Hepatocyte (in vitro differentiated cells): Measurements from ENCODE around the gene CYLD. TPM values are rescaled to one million over a fixed set of nuclear protein-coding genes. Genes with fewer than 3 reads are reported as not detected.

Source experiments
- DNase-seq: peaks from one replicate; pipeline ENCODE4 v3.0.0-alpha.2; 2016; ENCODE audit warnings: low spot score
- H2AFZ ChIP-seq: fragments of 200-600 bp; sonication (generic); 2 replicates; pipeline ENCODE4 v1.6.0; 2016; ENCODE audit warnings: antibody characterized with exemption, mild to moderate bottlenecking
- H3K27ac ChIP-seq: fragments of 200-600 bp; sonication (generic); 2 replicates; pipeline ENCODE4 v1.5.1; 2016; ENCODE audit warnings: mild to moderate bottlenecking
- H3K27me3 ChIP-seq: fragments of 200-600 bp; sonication (generic); 2 replicates; pipeline ENCODE4 v1.6.1; 2016
- H3K36me3 ChIP-seq: fragments of 200-600 bp; sonication (generic); replicated peaks from 2 replicates; pipeline ENCODE4 v1.5.1; 2016; ENCODE audit warnings: low read depth; ENCODE audit not compliant: insufficient read depth
- H3K4me1 ChIP-seq: fragments of 200-600 bp; sonication (generic); 2 replicates; pipeline ENCODE4 v1.5.1; 2016; ENCODE audit warnings: mild to moderate bottlenecking, moderate library complexity; ENCODE audit not compliant: insufficient read depth
- H3K4me2 ChIP-seq: fragments of 200-600 bp; sonication (generic); 2 replicates; pipeline ENCODE4 v1.6.0; 2016
- H3K4me3 ChIP-seq: fragments of 200-600 bp; sonication (generic); 2 replicates; pipeline ENCODE4 v1.5.1; 2016; ENCODE audit warnings: mild to moderate bottlenecking
- H3K79me2 ChIP-seq: fragments of 200-600 bp; sonication (generic); 2 replicates; pipeline ENCODE4 v1.6.0; 2017; ENCODE audit warnings: mild to moderate bottlenecking
- H3K9me2 ChIP-seq: fragments of 200-600 bp; sonication (generic); replicated peaks from 2 replicates; pipeline ENCODE4 v1.6.0; 2017; ENCODE audit warnings: mild to moderate bottlenecking; ENCODE audit not compliant: insufficient read depth
- H3K9me3 ChIP-seq: fragments of 200-600 bp; sonication (generic); 2 replicates; pipeline ENCODE4 v1.5.1; 2016; ENCODE audit warnings: low read depth, mild to moderate bottlenecking
- H4K20me1 ChIP-seq: fragments of 200-600 bp; sonication (generic); 2 replicates; pipeline ENCODE4 v1.6.0; 2016; ENCODE audit warnings: mild to moderate bottlenecking; ENCODE audit not compliant: insufficient read depth, poor library complexity, severe bottlenecking
- EZH2 ChIP-seq: fragments of 200-600 bp; sonication (generic); IDR thresholded peaks from 2 replicates; pipeline ENCODE4 v1.6.1; 2016; ENCODE audit warnings: antibody characterized with exemption, mild to moderate bottlenecking, borderline replicate concordance
- EZH2phosphoT487 ChIP-seq: fragments of 200-600 bp; sonication (generic); IDR thresholded peaks from one replicate; pipeline ENCODE4 v1.6.1; 2018; ENCODE audit warnings: antibody characterized with exemption, mild to moderate bottlenecking, low read depth, moderate library complexity; ENCODE audit not compliant: unreplicated experiment, severe bottlenecking
- WGBS: methylation state at CpG from one replicate; pipeline ENCODE4 v1.1.6; 2016; ENCODE audit warnings: low lambda C conversion rate; ENCODE audit errors: missing lambda C conversion rate; 5-methylcytosine and 5-hydroxymethylcytosine counted together
- polyA plus RNA-seq: library from polyadenylated mRNA; unstranded; fragments of >200 nt; fragmentation: Nextera tagmentation; extraction: Ambion mirVana; gene quantifications from 2 replicates; pipeline ENCODE4 v1.2.1, GENCODE V29; 2016
- total RNA-seq: library from RNA; depleted of rRNA; stranded (reverse); fragments of >200 nt; gene quantifications from 2 replicates; pipeline ENCODE4 v1.2.3, GENCODE V29; 2014
- TF ChIP-seq, protein P1 (sequence below): fragments of 200-600 bp; sonication (generic); IDR thresholded peaks from 2 replicates; pipeline ENCODE4 v1.5.1; 2016; ENCODE audit warnings: antibody characterized with exemption, mild to moderate bottlenecking; ENCODE audit not compliant: poor library complexity

CYLD gene
- total and polyA plus RNA-seq, 2 experiments from 2014 or later: 9.9 to 17.8 TPM

DNA sequence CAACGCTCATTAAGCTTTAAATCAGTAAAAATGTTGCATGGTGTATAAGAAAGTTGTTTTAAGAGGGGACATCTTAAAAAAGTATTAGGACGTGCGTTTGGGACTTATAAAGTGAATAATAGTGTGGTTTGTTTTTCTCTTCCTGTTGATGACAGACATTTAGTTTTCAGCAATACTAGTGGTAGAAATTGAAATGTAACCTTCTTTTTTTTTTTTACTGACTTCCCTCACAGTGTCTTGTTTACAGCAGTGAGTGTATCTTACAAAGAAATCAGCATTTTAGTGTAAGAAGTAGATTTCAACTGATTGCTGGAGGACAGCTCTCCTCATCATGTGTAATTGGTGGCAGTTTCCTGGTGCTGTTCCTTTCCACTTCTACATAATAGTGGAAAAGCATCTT is 39.6 kb downstream of the CYLD start:
- no peak overlapping the region for H3K4me2 ChIP-seq
- DNase-seq: no peak
- 91% methylated on average over 3 of the region's 3 CpGs for WGBS
- H3K36me3 ChIP-seq: no peaks in the 10 kb centered on the region
- H2AFZ ChIP-seq: no peak overlapping the region
- TF ChIP-seq EZH2phosphoT487 (no peak), EZH2 (no peak)
- TF ChIP-seq, protein P1, sequence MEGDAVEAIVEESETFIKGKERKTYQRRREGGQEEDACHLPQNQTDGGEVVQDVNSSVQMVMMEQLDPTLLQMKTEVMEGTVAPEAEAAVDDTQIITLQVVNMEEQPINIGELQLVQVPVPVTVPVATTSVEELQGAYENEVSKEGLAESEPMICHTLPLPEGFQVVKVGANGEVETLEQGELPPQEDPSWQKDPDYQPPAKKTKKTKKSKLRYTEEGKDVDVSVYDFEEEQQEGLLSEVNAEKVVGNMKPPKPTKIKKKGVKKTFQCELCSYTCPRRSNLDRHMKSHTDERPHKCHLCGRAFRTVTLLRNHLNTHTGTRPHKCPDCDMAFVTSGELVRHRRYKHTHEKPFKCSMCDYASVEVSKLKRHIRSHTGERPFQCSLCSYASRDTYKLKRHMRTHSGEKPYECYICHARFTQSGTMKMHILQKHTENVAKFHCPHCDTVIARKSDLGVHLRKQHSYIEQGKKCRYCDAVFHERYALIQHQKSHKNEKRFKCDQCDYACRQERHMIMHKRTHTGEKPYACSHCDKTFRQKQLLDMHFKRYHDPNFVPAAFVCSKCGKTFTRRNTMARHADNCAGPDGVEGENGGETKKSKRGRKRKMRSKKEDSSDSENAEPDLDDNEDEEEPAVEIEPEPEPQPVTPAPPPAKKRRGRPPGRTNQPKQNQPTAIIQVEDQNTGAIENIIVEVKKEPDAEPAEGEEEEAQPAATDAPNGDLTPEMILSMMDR: no peak
- no peaks in the 10 kb centered on the region for H3K27me3 ChIP-seq
- no peak overlapping the region for H3K27ac ChIP-seq
- H3K9me2 ChIP-seq: no peaks in the 10 kb centered on the region
- no peaks in the 10 kb centered on the region for H3K79me2 ChIP-seq
- no peaks in the 10 kb centered on the region for H4K20me1 ChIP-seq
- H3K4me3 ChIP-seq: no peak overlapping the region
- H3K9me3 ChIP-seq: no peaks in the 10 kb centered on the region
- no peaks in the 10 kb centered on the region for H3K4me1 ChIP-seq

DNA sequence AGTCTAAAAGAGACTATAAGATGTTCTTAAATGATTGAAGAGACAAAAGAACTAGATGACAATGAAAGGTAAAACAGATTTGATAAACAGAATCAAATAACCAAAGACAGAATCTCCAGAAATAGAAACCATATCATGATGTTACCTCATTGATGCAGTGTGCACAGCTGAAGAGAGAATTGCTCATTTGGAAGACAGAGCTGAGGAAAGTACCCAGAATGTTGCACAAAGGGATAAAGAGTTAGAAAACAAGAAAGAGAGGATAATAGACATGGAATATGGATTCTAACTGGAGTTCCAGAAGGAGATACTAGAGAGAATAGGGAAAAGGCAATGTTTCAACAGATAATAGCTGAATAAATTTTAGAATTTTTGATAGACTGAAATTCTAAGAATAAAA is 47.9 kb downstream of the CYLD start:
- Histone ChIP-seq H3K4me2 (no peak overlapping the region), H3K27me3 (no peaks in the 10 kb centered on the region), H3K4me3 (no peak overlapping the region), H3K9me2 (no peaks in the 10 kb centered on the region), H3K4me1 (no peaks in the 10 kb centered on the region), H3K79me2 (no peaks in the 10 kb centered on the region), H2AFZ (no peak overlapping the region), H3K27ac (no peak overlapping the region), H4K20me1 (no peaks in the 10 kb centered on the region), H3K9me3 (no peaks in the 10 kb centered on the region), H3K36me3 (no peaks in the 10 kb centered on the region)
- no peak for DNase-seq
- TF ChIP-seq EZH2phosphoT487 (no peak), EZH2 (no peak)
- TF ChIP-seq, protein P1: no peak

DNA sequence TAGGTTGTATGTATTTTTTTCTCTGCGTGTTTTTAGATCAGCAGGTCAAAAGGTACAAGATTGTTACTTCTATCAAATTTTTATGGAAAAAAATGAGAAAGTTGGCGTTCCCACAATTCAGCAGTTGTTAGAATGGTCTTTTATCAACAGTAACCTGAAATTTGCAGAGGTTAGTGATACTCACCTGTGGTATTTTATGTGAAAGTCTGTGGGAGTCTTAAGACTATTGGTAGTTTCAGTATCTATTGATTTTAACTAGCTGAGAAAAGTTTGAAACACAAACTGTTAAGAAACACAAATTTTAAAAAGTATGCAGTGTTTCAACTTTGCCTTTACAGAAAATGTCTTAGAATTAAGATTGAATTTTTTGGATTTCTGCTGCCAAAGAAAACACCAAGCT is 49.6 kb downstream of the CYLD start:
- WGBS: 95% methylated on average over 2 of the region's 2 CpGs
- no peaks in the 10 kb centered on the region for H3K36me3 ChIP-seq

DNA sequence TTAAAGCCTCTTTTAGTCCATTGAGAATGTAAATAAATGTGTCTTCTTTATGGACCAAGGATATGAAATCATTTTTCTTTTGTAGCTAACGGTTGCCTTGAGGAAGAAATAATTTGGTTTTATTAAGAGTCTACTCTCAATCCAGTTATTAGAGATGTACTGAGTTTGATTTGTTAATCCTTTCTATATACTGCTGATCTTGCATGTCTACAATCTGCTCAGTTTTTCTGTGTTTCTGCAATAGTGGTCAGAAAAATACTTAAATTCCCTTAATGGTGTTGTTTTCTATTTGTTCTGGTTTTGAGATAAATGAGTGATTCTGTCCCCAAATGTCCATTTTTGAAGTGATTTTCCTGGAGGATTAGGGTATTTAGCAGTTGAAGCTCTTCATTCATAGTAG is 54.9 kb downstream of the CYLD start:
- H3K27me3 ChIP-seq: no peaks in the 10 kb centered on the region
- DNase-seq: no peak
- no peaks in the 10 kb centered on the region for H3K4me1 ChIP-seq
- H4K20me1 ChIP-seq: no peaks in the 10 kb centered on the region
- no peaks in the 10 kb centered on the region for H3K9me2 ChIP-seq
- no peak overlapping the region for H2AFZ ChIP-seq
- H3K27ac ChIP-seq: no peak overlapping the region
- H3K4me2 ChIP-seq: no peak overlapping the region
- no peaks in the 10 kb centered on the region for H3K36me3 ChIP-seq
- TF ChIP-seq EZH2phosphoT487 (no peak), EZH2 (no peak)
- TF ChIP-seq, protein P1: no peak
- no peak overlapping the region for H3K4me3 ChIP-seq
- H3K9me3 ChIP-seq: no peaks in the 10 kb centered on the region
- H3K79me2 ChIP-seq: no peaks in the 10 kb centered on the region
- WGBS: 97% methylated on average over 1 of the region's 1 CpG

More for the DNA sequence above, 49.6 kb downstream of the CYLD start:
- H3K4me1 ChIP-seq: no peaks in the 10 kb centered on the region
- H3K4me2 ChIP-seq: no peak overlapping the region
- H4K20me1 ChIP-seq: no peaks in the 10 kb centered on the region
- H3K27me3 ChIP-seq: no peaks in the 10 kb centered on the region
- no peaks in the 10 kb centered on the region for H3K79me2 ChIP-seq
- no peak overlapping the region for H3K4me3 ChIP-seq
- no peaks in the 10 kb centered on the region for H3K9me3 ChIP-seq
- TF ChIP-seq EZH2phosphoT487: no peak
- TF ChIP-seq, protein P1: no peak
- no peak for TF ChIP-seq EZH2
- H3K9me2 ChIP-seq: no peaks in the 10 kb centered on the region
- no peak overlapping the region for H2AFZ ChIP-seq
- DNase-seq: no peak
- no peak overlapping the region for H3K27ac ChIP-seq
